ENCODE results near the gene POU6F2. TPM values are rescaled to one million over a fixed set of nuclear protein-coding genes. Genes with fewer than 3 reads are reported as not detected.

The POU6F2 gene
- total and polyA plus RNA-seq, 2 donors (not counting 1 experiment from before 2014, with no cell fraction given): 0.47 TPM; not detected in 1

GRCh38 chr7:39428221-39428620 is 450.5 kb downstream of the POU6F2 start:
- 100% methylated on average over 1 of the region's 1 CpG for WGBS (ENCODE audit: insufficient coverage)
- H3K4me2 ChIP-seq (replicated peaks; ENCODE audit: low read depth, low read length, poor library complexity, severe bottlenecking): no peak overlapping the region
- no peaks in the 10 kb centered on the region for H3K79me2 ChIP-seq (ENCODE audit: control insufficient read depth, insufficient read depth, low read length)
- no peak overlapping the region for H3K4me3 ChIP-seq (ENCODE audit: control extremely low read depth in 1 of 5, extremely low read depth in 1 of 5, insufficient read depth in 1 of 5, low read depth in 2 of 5, low read length in 4 of 5)
- ATAC-seq (ENCODE audit: low read depth) (no peak), DNase-seq (no peak)
- POLR2A ChIA-PET: no interaction called here
- no peaks in the 10 kb centered on the region for H3K36me3 ChIP-seq (replicated peaks in 1 of 2; ENCODE audit: control extremely low read depth in 1 of 2, control insufficient read depth in 1 of 2, extremely low read depth in 1 of 2, insufficient read depth in 2 of 2, low read length in 1 of 2)
- Mint-ChIP-seq H3K4me3 (no peak overlapping the region), H3K9me3 (ENCODE audit: insufficient read depth) (no peaks in the 10 kb centered on the region), H3K27ac (no peak overlapping the region), H3K4me1 (peaks cover 6% of the 10 kb centered on the region), H3K27me3 (no peaks in the 10 kb centered on the region)
- CTCF ChIA-PET: no interaction called here
- H2AFZ ChIP-seq (ENCODE audit: insufficient read depth, low read depth, low read length, poor library complexity, severe bottlenecking): no peak overlapping the region
- H3K4me1 ChIP-seq (ENCODE audit: control insufficient read depth in 2 of 2, insufficient read depth in 2 of 2, low read length in 2 of 2): peaks cover 0 to 7% of the 10 kb centered on the region in 2 donors
- intact Hi-C loops (cut with micrococcal nuclease): no loop called here
- no peak overlapping the region for H3K9ac ChIP-seq (ENCODE audit: low read length)
- H3K27ac ChIP-seq (ENCODE audit: low read length in 2 of 2): no peak overlapping the region
- H4K20me1 ChIP-seq (ENCODE audit: control insufficient read depth, insufficient read depth, low read length, poor library complexity, severe bottlenecking): no peaks in the 10 kb centered on the region
- no peaks in the 10 kb centered on the region for H3K27me3 ChIP-seq (replicated peaks in 1 of 4; ENCODE audit: control extremely low read depth in 1 of 4, control insufficient read depth in 3 of 4, insufficient read depth in 4 of 4, low read length in 3 of 4)
- H3K9me3 ChIP-seq (ENCODE audit: control extremely low read depth in 1 of 3, control insufficient read depth in 2 of 3, insufficient read depth in 1 of 3, low read length in 2 of 3): no peaks in the 10 kb centered on the region
- TF ChIP-seq CTCF (IDR thresholded peaks at IDR 0.05) (no peak), EZH2 (IDR thresholded peaks at IDR 0.05; ENCODE audit: borderline replicate concordance, insufficient read depth, low read depth, low read length, poor library complexity, severe bottlenecking) (no peak)

- DNase-seq (no peak), ATAC-seq (ENCODE audit: low read depth) (no peak)
- CTCF ChIA-PET: no interaction called here
- Histone ChIP-seq H3K27me3 (replicated peaks in 1 of 4; ENCODE audit: control extremely low read depth in 1 of 4, control insufficient read depth in 3 of 4, insufficient read depth in 4 of 4, low read length in 3 of 4) (no peaks in the 10 kb centered on the region), H3K36me3 (replicated peaks in 1 of 2; ENCODE audit: control extremely low read depth in 1 of 2, control insufficient read depth in 1 of 2, extremely low read depth in 1 of 2, insufficient read depth in 2 of 2, low read length in 1 of 2) (no peaks in the 10 kb centered on the region), H3K4me1 (ENCODE audit: control insufficient read depth in 2 of 2, insufficient read depth in 2 of 2, low read length in 2 of 2) (peaks cover 8 to 16% of the 10 kb centered on the region in 2 donors), H3K9ac (ENCODE audit: low read length) (no peak overlapping the region), H3K9me3 (ENCODE audit: control extremely low read depth in 1 of 3, control insufficient read depth in 2 of 3, insufficient read depth in 1 of 3, low read length in 2 of 3) (no peaks in the 10 kb centered on the region), H3K4me2 (replicated peaks; ENCODE audit: low read depth, low read length, poor library complexity, severe bottlenecking) (no peak overlapping the region), H2AFZ (ENCODE audit: insufficient read depth, low read depth, low read length, poor library complexity, severe bottlenecking) (no peak overlapping the region), H4K20me1 (ENCODE audit: control insufficient read depth, insufficient read depth, low read length, poor library complexity, severe bottlenecking) (no peaks in the 10 kb centered on the region), H3K4me3 (ENCODE audit: control extremely low read depth in 1 of 5, extremely low read depth in 1 of 5, insufficient read depth in 1 of 5, low read depth in 2 of 5, low read length in 4 of 5) (no peak overlapping the region), H3K79me2 (ENCODE audit: control insufficient read depth, insufficient read depth, low read length) (no peaks in the 10 kb centered on the region), H3K27ac (ENCODE audit: low read length in 2 of 2) (no peak overlapping the region)
- Mint-ChIP-seq H3K4me1 (peaks cover 17% of the 10 kb centered on the region), H3K27me3 (no peaks in the 10 kb centered on the region), H3K4me3 (no peak overlapping the region), H3K27ac (no peak overlapping the region), H3K9me3 (ENCODE audit: insufficient read depth) (no peaks in the 10 kb centered on the region)
- 75% methylated on average over 1 of the region's 2 CpGs for WGBS (ENCODE audit: insufficient coverage)
- intact Hi-C loops (cut with micrococcal nuclease): no loop called here
- TF ChIP-seq EZH2 (IDR thresholded peaks at IDR 0.05; ENCODE audit: borderline replicate concordance, insufficient read depth, low read depth, low read length, poor library complexity, severe bottlenecking) (no peak), CTCF (IDR thresholded peaks at IDR 0.05) (no peak)
- POLR2A ChIA-PET: no interaction called here
Observed at GRCh38 chr7:39429421-39429820, 451.7 kb downstream of the POU6F2 start.
